IMR-90 (cell line): ENCODE results near the gene INHBC. TPM values are rescaled to one million over a fixed set of nuclear protein-coding genes. Genes with fewer than 3 reads are reported as not detected.

Source experiments
- ATAC-seq: fragments of 200-7000 bp; cut with Tn5 transposase; 2 replicates; pipeline ENCODE4 v1.9.1; 2020; ENCODE audit warnings: low read depth, mild to moderate bottlenecking, moderate library complexity
- BruUV-seq: library from RNA; stranded (reverse); fragments of 400-500 nt; replicated peaks from 2 replicates; lab custom pipeline; 2021; lab: Mats Ljungman, UMichigan
- CTCF ChIA-PET: fragments of 300-600 bp; formaldehyde crosslinking; extraction: SDS; loops from one replicate; lab custom pipeline; 2021; ENCODE audit warnings: antibody characterized with exemption; lab: Yijun Ruan, JAX
- POLR2A ChIA-PET: fragments of 300-600 bp; sonication (Branson Sonifier 250); formaldehyde crosslinking; loops from one replicate; lab custom pipeline; 2022; ENCODE audit warnings: antibody characterized with exemption; ENCODE audit not compliant: unreplicated experiment; lab: Charles Lee
- DNase-seq: peaks from one replicate; pipeline ENCODE4 v3.0.0; 2013
- H2AFZ ChIP-seq: replicated peaks from 2 replicates; pipeline ENCODE3; 2013; ENCODE audit warnings: low read length, mild to moderate bottlenecking; ENCODE audit not compliant: poor library complexity
- H2AK5ac ChIP-seq: 2 replicates; pipeline ENCODE4 v1.6.1; 2013; ENCODE audit warnings: low read depth, low read length, inconsistent platforms
- H2AK9ac ChIP-seq: replicated peaks from 2 replicates; pipeline ENCODE3; 2013; ENCODE audit warnings: mild to moderate bottlenecking, low read depth, low read length, moderate library complexity; ENCODE audit not compliant: poor library complexity
- H2BK120ac ChIP-seq: 2 replicates; pipeline ENCODE4 v1.6.1; 2013; ENCODE audit warnings: low read depth, low read length, inconsistent platforms
- H2BK15ac ChIP-seq: 3 replicates; pipeline ENCODE4 v1.6.1; 2013; ENCODE audit warnings: low read depth, low read length, inconsistent platforms
- H2BK20ac ChIP-seq: 2 replicates; pipeline ENCODE4 v1.6.1; 2013; ENCODE audit warnings: low read depth, mild to moderate bottlenecking, inconsistent platforms, low read length, moderate library complexity
- H2BK5ac ChIP-seq: 2 replicates; pipeline ENCODE4 v1.6.1; 2013; ENCODE audit warnings: mild to moderate bottlenecking, low read depth, low read length, inconsistent platforms; ENCODE audit not compliant: poor library complexity, severe bottlenecking
- H3K14ac ChIP-seq: replicated peaks from 2 replicates; pipeline ENCODE4 v1.6.1; 2013; ENCODE audit warnings: low read depth, low read length, inconsistent platforms
- H3K18ac ChIP-seq: 2 replicates; pipeline ENCODE4 v1.6.1; 2013; ENCODE audit warnings: low read depth, low read length, control low read depth
- H3K23ac ChIP-seq: 2 replicates; pipeline ENCODE4 v1.6.1; 2013; ENCODE audit warnings: low read depth, low read length, inconsistent platforms
- H3K27ac ChIP-seq: 2 replicates; pipeline ENCODE4 v1.5.1; 2013; ENCODE audit warnings: mild to moderate bottlenecking, control low read depth, low read length; ENCODE audit not compliant: insufficient read depth
- H3K27me3 ChIP-seq: 2 replicates; pipeline ENCODE4 v1.6.1; 2013; ENCODE audit warnings: low read length; ENCODE audit not compliant: control insufficient read depth, insufficient read depth
- H3K36me3 ChIP-seq: 2 replicates; pipeline ENCODE4 v1.6.1; 2013; ENCODE audit warnings: low read length, mixed read lengths; ENCODE audit not compliant: control insufficient read depth, insufficient read depth
- H3K4ac ChIP-seq: 2 replicates; pipeline ENCODE4 v1.6.1; 2013; ENCODE audit warnings: low read depth, low read length, inconsistent platforms
- H3K4me1 ChIP-seq: 2 replicates; pipeline ENCODE4 v1.6.1; 2013; ENCODE audit warnings: low read length, mixed read lengths; ENCODE audit not compliant: control insufficient read depth, insufficient read depth
- H3K4me2 ChIP-seq: 2 replicates; pipeline ENCODE4 v1.6.1; 2013; ENCODE audit warnings: low read depth, mild to moderate bottlenecking, control low read depth, low read length, moderate library complexity
- H3K4me3 ChIP-seq: 2 replicates; pipeline ENCODE4 v1.5.1; 2013; ENCODE audit warnings: low read depth, mild to moderate bottlenecking, control low read depth, low read length, moderate library complexity; ENCODE audit not compliant: insufficient read depth
- H3K56ac ChIP-seq: 2 replicates; pipeline ENCODE4 v1.6.1; 2013; ENCODE audit warnings: low read length, inconsistent platforms; ENCODE audit not compliant: insufficient read depth; ENCODE audit errors: extremely low read depth
- H3K79me1 ChIP-seq, 2 experiments: 2 replicates each; pipeline ENCODE4 v1.6.1; 2013; ENCODE audit warnings: low read length in 2 of 2, inconsistent platforms in 1 of 2, low read depth in 1 of 2
- H3K9ac ChIP-seq: 2 replicates; pipeline ENCODE4 v1.6.1; 2013; ENCODE audit warnings: low read depth, low read length, control low read depth
- H3K9me1 ChIP-seq: 2 replicates; pipeline ENCODE4 v1.6.1; 2013; ENCODE audit warnings: low read length, inconsistent platforms; ENCODE audit not compliant: insufficient read depth
- H3K9me3 ChIP-seq: 2 replicates; pipeline ENCODE4 v1.6.1; 2013; ENCODE audit warnings: low read length; ENCODE audit not compliant: control insufficient read depth, insufficient read depth
- H4K20me1 ChIP-seq: 2 replicates; pipeline ENCODE4 v1.6.1; 2013; ENCODE audit warnings: low read length, inconsistent platforms; ENCODE audit not compliant: insufficient read depth
- H4K5ac ChIP-seq: 2 replicates; pipeline ENCODE4 v1.6.1; 2013; ENCODE audit warnings: mild to moderate bottlenecking, low read depth, low read length, control low read depth
- H4K8ac ChIP-seq, 2 experiments: 2 replicates each; pipeline ENCODE4 v1.6.1; 2013; ENCODE audit warnings: low read depth in 2 of 2, low read length in 2 of 2, control low read depth in 1 of 2, inconsistent platforms in 1 of 2
- H4K91ac ChIP-seq: 2 replicates; pipeline ENCODE4 v1.6.1; 2013; ENCODE audit warnings: low read depth, low read length, inconsistent platforms; ENCODE audit not compliant: insufficient read depth
- USF2 ChIP-seq: fragments of 150-350 bp; IDR thresholded peaks from 2 replicates; pipeline ENCODE4 v1.6.1; 2017; ENCODE audit warnings: mild to moderate bottlenecking, antibody characterized with exemption, low read length, low read depth
- dilution Hi-C: fragments of 300-500 bp; cut with HindIII; formaldehyde crosslinking; loops from one replicate; pipeline ENCODE4 v1.14.3; 2018; ENCODE audit warnings: low sequenced_read_pairs; ENCODE audit not compliant: unreplicated experiment
- in situ Hi-C: fragments of 300-500 bp; cut with MboI; formaldehyde crosslinking; loops from 3 replicates; pipeline ENCODE4 v1.14.3; 2019; ENCODE audit warnings: low sequenced_read_pairs, inconsistent platforms, mixed read lengths
- intact Hi-C: fragments of 100-400 bp; cut with micrococcal nuclease; formaldehyde crosslinking; loops from 2 replicates; pipeline ENCODE4 v1.10.0; 2022
- polyA plus RNA-seq, 3 experiments: library from polyadenylated mRNA; depleted of rRNA; stranded (reverse); fragments of >200 nt; gene quantifications; 2 replicates each; pipeline ENCODE4 v1.2.3, GENCODE V29; 2012; ENCODE audit warnings: low replicate concordance in 1 of 3
- total RNA-seq: library from RNA; depleted of rRNA; stranded (reverse); fragments of >200 nt; gene quantifications from 2 replicates; pipeline ENCODE4 v1.2.3, GENCODE V29; 2012

The INHBC gene
- total and polyA plus RNA-seq, 2 of the 4 experiments (the other 2 are of a cell fraction) = 0.09 TPM; not detected in 1

DNA sequence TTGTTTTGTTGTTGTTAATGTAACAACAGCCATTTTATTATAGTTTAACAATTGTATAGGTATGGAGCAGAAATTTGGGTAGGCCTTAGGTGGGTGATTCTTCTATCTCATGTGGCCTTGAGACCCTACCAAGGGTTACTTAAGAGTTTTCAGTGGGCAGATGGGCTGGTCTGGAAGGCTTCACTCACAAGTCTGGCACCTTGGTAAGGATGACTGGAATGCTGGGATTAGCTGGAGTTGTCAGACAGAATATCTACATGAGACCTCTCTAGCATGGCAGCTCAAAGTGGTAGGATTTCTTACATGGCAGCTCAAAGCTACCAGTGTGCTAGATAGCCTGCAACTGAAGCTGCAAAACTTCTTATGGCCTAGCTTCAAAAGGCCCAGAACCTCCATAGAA, 51.1 kb downstream of the INHBC start:
- intact Hi-C loops (no loop called here), in situ Hi-C loops (no loop called here), dilution Hi-C loops (no loop called here)
- no peak overlapping the region for H2AK9ac ChIP-seq
- no peak overlapping the region for H2BK5ac ChIP-seq
- H4K20me1 ChIP-seq = peaks cover 6% of the 10 kb centered on the region; the same call in 1 of the 2 replicates
- H3K23ac ChIP-seq = no peak overlapping the region
- no TSS peak for BruUV-seq
- H4K8ac ChIP-seq = no peak overlapping the region
- peaks cover 14% of the 10 kb centered on the region for H3K36me3 ChIP-seq
- no peak overlapping the region for H2BK15ac ChIP-seq
- no peak overlapping the region for H3K18ac ChIP-seq
- peaks cover 15% of the 10 kb centered on the region for H3K9me1 ChIP-seq
- H3K56ac ChIP-seq = no peak overlapping the region
- H2AFZ ChIP-seq = no peak overlapping the region
- H3K79me1 ChIP-seq = peaks cover 19 to 32% of the 10 kb centered on the region in 2 experiments
- CTCF ChIA-PET = interaction anchor here (1.4 kb wide), 1 partner anchor 27 kb away, joined by 4 read pairs; the partner anchor contains the start of gene GLI1
- H4K91ac ChIP-seq = no peak overlapping the region
- no peak overlapping the region for H3K4me2 ChIP-seq
- peaks cover 8% of the 10 kb centered on the region for H3K4me1 ChIP-seq
- DNase-seq = no peak
- H3K27ac ChIP-seq = no peak overlapping the region
- H2BK120ac ChIP-seq = no peak overlapping the region
- no peak overlapping the region for H3K4me3 ChIP-seq
- no peak overlapping the region for H3K4ac ChIP-seq
- no peak overlapping the region for H4K5ac ChIP-seq
- H2AK5ac ChIP-seq = no peak overlapping the region
- ATAC-seq = no peak
- no peak for TF ChIP-seq USF2
- H3K27me3 ChIP-seq = peaks cover 7% of the 10 kb centered on the region; the same call in 1 of the 2 replicates
- POLR2A ChIA-PET = no interaction called here
- H3K14ac ChIP-seq = no peak overlapping the region
- H3K9ac ChIP-seq = no peak overlapping the region
- H2BK20ac ChIP-seq = no peak overlapping the region
- H3K9me3 ChIP-seq = no peaks in the 10 kb centered on the region
